Activated gamma-delta T cell treated with Interleukin-2 at 50 U/mL for 16 hours (primary cell): Measurements from ENCODE around the gene HES5.

ENCODE experiments used
- DNase-seq: peaks from one replicate; pipeline ENCODE4 v3.0.0-alpha.2; 2020

The HES5 gene

DNA sequence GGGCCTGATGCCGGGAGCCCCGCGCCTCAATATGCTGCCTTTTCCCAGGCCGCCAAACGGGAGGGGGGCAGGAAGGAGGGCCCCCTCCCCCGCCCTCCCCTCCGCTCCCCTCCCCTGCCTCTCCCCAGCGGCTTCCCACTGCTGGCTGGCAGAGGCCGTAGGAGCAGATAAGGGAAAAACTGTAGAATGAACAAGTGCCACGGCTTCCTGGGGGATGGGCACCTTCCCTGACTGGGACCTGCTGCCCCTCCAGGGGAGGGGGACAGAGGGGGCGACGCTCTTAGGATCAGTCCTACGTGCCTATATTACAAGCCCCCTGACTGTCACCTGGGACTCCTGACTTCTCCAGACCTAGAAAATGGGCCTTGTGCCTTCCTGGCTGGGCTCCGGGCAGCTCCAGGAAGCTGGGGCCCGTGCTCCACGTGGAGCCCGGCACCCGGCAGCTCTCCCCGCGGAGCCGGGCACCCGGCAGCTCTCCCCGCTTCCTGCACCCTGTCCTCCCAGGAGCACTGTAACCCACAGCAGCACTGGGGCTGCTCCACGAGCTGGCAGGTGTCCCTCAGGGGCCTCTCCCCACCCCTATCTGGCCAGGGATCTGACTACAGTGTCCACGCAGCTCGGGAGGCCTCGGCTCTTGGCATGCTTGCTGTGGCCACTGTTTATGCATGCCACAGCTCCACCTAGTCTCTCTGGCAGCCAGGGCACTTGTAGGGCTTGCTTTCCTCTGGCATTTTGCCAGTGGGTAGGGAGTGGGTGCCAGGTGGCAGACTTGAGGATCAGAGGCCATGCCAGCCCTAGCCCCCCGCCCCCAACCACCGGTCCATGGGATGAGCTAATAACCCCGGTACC, 674 bp upstream of the HES5 start:
- DNase-seq, result no peak

DNA sequence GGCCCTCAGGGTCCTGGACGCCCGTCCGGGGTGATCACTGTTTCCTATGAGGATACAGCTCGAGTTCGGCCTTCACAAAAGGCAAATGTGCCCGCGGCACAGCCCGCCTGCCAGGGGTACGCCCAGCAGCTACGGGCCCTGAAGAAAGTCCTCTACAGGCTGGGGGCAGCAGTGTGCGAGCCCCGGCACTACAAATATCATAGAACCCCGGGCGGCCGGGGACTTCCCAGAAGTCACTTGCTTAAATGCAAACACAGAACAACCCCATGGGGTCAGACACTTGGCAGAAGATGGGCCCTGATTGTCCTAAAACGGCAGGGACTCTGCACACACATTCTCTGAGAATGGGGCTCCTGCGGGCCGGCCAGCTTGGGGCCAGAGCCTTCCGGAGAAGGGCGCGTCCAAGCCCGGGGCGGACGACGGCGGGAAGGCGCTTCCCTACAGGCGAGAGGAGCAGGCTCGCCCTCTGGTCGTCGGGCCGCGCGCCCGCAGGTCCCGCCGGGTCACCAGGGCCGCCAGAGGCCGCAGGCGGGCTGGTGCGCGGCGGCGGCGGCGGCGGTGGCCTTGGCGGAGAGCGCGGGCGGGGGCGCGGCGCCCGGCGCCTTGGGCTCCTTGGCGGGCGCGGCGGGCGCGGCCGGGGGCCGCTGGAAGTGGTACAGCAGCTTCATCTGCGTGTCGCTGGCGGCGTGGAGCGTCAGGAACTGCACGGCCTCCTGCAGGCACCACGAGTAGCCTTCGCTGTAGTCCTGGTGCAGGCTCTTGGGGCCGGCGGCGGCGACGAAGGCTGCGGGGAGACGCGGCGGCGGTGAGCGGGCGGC, 888 bp downstream of the HES5 start:
- DNase-seq, result peak; percentile 36

DNA sequence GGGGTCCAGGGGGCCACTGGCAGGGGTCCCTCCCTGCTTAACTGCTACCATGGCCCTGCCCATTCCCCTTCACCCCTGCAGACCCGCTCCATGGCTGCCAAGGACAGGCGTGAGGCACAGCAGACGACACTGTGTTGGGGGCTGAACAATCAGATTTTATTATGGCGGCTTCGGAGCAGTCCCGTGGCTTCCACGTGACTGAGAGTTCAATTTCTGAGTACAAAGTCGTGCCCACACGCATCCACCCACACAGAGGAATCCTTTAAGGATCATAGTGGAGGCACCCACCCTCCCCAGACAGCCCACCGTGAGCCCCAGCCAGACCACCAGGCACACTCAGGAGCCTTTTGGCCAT, 1.5 kb downstream of the HES5 start:
- DNase-seq, result no peak

DNA sequence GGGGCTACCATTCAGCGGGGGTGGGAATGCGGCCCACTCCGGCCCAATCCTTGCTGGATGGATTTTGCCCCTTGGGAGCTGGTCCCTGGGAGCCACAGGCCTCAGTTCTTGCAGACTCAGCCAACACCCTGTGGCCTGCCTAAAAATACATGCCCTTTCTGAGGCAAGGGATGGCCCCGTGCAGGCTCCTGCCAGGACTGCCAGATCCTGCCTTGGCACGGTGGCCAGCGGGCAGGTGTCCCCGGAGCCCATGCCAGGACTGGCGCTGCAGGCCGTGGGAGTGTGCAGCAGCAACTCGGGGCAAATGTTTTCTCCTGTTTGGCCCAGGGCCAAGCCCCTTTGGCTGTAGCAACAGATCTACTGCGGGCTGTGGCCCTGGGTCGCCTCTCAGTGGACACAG, 2.0 kb downstream of the HES5 start:
- DNase-seq, result no peak

DNA sequence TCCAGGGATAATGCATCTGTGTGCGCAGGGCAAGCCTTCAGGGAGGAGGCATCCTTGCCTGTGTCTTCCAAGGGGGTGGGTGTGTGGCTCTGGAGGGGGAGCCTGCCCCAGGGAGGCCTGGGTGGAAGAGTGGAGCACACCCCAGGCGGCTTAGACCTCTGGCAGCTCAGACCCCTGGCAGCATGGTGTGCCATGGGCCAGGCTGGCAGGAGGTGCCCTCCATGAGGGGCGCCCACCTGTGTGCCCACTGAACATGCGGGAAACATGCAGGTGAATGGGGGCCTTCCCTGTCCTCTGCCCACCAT, 2.6 kb downstream of the HES5 start:
- DNase-seq, result no peak

DNA sequence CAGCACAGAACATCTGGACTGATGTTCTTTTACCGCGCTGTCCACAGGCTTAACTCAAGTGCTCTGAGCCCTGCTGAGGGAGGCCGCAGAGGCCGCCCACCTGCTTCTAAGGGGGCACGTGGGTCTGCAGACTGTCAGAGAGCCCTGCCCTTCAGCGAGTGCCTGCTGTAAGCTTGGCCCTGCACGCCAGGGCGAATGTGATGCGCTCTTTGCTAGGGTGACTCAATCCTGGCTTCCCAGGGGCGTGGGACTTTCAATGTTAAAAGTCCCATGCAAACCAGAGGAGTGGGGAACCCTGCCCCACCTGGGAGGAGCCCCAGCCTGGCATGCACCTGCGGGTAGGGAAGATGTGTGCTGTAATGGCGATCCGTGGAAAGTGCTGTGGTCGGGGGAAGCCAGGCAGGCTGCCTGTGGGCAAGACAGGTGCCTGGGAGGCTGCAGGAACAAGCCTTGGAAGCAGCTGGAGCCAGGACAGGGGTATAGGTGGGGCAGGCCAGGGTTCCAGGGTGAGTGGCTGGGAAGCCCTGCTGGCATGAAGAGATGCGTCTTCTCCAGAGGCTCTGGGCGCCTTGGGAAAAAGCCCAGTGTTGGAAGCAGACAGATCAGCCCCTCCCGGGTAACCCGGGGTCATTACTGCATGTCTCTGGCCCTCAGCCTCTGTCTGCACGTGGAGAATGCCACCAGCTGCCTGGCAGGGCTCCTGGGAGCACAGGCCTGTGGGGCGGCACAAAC, 3.1 kb downstream of the HES5 start:
- peak; percentile 34 for DNase-seq

DNA sequence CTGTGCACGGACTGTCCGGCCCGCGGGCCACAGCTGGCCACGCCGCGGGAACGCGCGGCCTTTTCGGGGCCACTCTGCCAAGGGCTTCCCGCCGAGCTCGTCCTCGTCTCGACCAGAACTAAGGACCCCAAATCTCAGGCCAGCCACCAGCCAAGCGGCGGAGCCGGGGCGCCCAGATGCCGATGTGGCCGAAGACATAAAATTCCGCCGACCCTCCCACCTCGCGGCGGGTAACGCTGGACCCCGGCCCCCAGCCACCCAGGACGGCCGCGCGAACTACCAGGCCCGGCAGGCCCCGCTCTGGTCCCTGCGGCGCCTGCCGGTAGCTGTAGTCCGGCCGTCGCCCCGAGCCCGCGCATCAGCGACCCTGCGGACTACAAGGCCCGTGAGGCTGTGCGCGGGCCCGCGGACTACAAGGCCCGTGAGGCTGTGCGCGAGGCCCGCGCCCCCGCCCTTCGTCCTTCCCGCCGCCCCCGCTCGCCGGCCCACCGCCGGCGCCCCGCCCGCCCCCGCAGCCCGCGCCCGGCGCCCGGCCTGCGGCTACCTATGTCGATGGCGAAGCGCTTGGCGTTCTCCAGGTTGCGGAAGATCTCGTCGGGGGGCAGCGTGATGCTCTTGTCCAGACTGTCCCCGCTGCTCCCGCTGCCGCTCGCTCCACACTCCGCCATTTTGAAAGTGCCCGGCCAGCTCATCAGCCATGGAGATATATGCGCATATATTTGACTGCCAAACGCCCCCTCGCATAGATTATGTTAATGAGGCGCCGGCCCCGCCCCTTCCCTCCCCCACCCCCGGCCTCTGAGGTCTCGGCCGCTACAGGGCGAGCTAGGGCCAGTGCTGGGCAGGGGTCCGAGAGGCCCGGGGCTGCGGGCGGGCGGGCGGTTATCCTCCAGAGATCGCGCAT, 3.9 kb downstream of the HES5 start, which contains the start of gene PANK4:
Gene PANK4, minus strand, starts transcription at position 677 of the 904 bp plus-strand sequence. Its CDS starts 9 bp downstream, at position 668.
- DNase-seq, result peak; percentile 85

DNA sequence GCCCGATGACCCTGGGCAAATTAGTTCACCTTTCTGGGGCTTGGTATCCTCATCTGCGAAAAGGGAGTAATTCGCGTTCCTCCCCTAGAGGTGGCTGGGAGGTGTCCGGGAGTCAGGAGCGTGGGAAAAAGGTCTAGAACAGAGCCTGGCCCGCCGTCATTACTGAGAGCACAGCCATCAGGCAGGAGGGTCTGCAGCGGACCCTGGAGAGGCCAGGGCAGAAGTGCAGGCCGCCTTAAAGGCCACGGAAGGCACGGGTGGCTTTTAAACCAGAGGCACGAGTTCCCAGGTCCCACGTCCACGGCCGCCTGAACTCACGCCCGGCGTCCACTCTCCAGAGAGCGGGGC, 4.5 kb downstream of the HES5 start:
- no peak for DNase-seq

DNA sequence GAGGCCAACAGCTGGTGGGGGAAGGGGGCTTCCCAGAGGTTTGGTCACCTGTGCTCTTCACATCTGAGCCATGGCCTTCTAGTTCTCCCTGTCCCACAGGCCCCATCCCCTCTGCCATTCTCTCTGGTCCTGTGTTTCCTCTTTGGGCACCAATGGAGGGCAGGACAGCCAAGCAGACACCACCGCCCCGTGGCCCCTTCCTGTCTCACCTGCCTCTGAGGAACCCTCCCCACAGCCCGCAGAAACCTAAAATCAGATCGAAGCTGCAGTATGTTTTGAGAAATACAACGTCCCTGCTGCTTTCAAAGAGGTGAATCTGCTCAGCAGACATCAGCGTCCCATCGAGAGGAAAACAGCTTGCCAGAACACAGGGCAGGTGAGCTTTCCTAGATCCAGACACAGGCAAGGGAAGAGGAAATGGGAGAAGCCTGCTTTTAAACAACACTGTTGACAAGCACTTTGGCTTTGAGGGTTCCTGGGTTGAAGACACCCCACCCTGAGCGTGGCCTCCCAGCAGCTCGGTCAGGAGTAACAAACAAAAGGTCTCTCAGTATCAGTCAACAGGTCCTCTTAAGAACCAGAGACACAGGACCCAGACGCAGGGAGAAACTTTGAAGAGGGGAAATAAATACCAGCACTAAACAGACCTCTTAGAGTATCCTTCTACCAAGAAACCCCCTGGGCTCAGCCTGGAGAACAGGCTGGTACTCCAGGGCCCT, 6.0 kb downstream of the HES5 start:
- DNase-seq, result peak; percentile 66

DNA sequence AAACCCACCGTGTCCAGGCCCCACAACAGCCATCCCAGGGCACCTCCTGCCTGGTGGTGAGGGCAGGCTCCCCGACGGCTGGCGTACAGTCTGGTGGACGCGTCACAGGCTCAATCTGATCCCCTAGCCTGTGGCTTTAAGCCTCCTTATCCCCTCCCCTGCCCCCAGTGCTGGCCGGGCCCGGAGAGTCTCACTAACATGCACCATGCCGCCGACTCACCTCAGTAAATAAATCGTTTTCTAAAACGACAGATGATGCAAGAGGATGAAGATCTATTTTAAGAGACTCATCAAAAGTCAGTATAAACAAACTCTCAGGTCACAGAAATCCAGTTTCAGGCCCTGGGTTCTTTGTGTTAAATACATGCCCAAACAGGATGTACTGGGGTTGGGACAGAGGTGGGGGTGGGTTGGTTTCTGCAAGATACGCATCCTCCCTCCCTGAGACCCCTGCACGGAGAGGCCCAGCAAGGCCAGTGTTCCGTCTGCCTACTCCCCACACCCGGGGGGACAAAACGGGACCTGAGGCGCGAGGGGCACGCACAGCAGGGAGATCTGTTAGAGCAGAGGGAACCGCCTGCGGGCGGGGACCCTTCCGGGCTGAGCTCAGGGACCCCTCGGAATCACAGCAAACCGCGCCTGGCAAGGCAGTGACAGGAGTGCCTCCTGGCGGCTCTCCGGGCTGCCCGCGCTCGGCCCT, 6.7 kb downstream of the HES5 start:
- DNase-seq, result no peak

DNA sequence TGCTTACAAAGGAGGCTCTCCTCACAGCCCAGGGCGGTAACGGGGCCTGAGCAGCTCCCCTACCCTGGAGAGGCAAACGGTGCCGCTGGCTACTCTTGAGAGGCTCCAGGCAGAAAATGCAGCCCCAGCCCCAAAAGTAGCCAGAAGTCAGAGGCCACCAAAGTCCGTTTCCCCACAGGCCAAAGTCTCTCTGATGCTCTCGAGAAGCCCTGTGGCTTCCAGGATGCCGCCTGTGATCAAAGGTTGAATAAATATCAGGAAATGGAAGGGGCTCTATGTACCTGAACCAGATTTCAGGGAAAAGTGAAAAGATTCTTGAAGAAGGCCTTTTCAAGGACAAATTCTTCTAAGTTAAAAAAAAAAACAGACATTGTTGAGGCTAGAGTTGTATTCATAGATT, 7.8 kb downstream of the HES5 start:
- DNase-seq, result no peak

DNA sequence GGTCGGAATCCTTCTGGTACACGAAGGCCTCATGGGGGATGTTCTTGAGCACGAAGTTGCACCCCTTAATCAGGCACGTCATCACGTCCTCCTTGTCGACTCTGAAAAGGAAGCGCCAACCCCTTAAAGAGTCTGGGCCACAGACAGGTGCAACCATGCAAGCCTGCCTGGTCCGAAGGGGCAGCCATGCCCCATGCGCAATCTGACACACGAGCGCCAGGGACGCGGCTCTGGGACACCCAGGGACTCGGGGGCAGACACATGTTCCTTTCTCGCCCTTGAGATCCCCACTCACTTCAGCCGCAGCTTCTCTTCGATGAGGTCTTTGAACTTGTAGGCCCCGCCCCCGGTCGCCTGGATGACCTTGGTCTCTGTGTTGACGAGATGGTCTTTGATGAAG, 9.3 kb downstream of the HES5 start:
- DNase-seq, result no peak

DNA sequence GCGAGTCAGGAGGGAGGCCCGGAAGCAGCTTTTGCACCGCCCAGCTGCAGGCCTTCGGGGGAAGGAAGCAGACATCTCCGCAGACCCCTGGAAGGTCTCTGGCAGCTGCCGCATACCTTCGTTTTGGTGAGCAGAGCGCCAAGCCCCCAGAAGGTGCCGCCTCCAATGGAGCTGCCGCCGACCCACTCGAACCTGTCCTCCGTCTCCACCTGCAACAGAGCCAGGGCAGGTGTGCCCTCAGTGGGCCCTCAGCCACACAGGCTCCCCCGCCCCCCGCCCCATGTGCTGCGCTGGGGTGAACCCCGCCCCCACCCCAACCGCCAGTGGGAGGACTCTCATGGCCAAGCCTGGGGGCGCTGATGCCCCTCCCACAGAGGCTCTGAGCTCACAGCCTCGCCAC, 9.9 kb downstream of the HES5 start:
- no peak for DNase-seq

DNA sequence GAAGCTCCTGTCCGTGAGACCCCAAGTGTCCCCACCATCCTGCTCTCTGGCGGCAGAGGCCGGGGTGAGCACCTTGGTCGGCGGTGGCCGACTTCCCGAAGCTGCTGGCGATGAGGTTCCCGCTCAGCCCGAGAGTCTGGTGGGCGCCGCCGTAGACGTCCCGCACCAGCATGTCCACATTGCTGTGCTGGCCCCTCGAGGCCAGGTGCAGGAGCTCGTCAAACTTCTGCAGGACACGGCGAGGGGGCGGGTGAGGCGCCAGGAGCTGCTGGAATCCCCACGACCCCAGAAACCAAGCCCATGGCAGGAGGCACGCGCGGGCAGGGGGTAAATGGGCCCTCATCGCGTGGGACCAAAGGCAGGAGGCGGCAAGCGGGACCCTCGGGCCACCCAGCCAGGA, 10.3 kb downstream of the HES5 start:
- no peak for DNase-seq

DNA sequence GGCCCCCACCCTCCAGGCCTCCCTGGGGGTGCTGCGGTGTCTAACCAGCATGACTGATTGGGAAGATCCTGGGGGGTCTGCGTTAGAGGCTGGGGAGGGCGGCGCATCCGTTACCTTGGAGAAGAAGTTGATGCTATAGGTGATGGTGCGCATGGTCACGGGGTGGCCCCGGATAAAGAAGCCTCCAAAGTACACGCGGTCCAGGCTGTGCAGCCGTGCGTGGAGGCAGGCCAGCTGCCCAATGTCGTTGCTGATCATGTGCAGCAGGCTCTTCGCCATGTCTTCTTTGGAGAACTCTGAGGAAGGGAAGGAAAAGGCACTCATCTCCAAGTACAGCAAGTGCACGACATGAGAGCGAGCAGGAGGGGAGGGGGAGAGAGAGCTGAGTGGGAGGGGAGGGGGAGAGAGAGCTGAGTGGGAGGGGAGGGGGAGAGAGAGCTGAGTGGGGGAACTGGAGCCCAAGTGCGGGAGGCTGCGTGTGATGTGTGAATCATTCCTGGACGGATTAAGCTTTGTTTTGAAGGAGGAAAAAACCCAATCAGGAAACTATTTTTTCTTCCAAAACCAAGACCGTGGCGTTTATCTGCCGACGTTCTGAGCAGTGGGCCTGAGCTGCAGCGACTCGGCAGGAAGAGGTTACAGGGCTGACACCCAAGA, 10.9 kb downstream of the HES5 start:
- DNase-seq, result no peak

DNA sequence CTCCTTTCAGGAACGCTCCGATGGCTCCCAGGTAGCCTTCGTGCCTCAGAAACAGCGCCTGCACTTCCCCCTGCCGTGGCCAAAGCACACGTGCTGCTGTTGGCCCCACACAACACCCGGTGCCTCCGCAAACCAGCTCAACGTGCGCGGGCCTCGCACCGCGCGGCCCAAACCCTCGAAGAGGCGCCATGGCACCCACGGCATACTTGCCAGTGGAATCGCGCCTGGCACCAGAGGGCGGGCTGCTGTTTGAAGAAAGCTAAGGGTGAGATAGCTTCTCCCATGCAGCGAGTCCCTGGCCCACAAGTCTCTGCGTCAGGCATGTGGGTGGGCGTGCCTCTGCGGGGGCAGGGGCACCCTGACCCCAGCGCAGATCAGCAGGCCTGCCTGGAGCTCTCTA, 11.5 kb downstream of the HES5 start:
- DNase-seq, result no peak

DNA sequence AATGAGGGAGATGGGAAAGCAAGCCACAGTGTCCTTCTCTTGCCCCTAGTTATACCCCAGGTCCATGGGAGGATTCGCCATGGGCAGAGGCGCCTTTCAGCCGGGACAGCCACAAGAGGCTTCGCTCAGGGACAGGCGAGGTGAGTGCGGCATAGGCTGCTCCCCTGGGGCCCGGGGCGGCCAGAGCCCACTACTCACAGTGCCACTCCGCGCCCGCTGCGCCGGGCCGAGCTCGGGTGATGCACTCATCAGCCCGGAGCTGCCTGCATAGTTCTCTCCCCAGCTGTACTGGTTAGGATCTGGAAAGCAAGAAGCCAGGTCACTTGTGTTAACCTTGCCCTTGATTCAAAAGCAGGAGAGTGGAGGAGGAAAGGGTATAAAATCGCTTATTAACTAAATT, 12.1 kb downstream of the HES5 start:
- DNase-seq, result no peak

DNA sequence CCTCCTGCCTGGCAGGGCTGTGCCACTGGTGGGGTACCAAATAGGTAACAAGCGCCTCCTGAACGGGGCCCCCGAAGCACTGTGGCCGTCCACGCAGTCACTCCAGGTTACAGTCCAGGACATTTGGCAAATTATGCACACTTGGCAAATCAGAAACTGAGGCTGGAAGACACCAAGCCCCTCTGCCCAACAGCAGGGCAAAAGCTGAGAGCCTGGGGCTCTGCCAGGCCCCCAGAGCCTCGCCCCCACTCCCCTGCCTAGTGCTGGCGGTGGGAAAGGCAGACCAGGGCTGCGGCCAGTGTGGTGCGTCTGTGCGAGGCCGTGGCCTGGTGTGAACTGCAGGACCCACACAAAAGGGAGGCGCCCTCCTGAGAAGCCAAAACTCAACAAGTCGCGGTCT, 13.1 kb downstream of the HES5 start:
- no peak for DNase-seq

DNA sequence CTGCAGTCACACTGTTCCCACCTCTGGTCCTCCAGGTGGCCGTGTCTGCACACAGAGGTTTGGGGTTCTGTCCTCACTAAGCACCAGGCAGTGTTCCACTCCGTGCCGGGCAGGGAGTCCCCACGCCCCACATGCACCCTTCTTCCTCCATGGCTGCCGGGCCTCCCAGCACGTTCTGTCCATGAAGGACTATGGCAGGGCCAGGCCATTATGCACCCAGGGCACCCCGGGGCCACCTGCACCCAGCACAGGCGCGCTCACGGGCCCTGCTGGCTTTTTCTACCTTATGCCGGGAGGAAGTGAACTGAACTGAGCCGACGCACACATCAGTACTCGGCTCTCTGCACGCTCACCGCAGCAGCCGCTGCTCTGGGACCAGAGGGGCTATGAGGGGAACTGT, 13.9 kb downstream of the HES5 start:
- no peak for DNase-seq

DNA sequence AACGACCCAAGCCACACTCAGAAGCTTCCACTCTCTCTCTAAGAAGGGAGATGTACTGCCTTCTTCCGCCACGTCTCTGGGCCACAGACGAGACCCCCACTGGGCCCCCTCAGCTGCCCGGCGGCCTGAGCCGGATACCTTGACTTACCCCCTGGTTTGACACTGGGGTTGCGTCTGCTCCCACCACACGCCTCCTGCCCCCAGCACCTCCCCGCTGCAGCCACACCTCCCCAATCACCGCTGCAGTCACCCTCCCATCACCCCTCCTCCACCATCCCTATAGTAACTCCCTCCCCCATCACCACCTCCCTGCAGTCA, 14.3 kb downstream of the HES5 start:
- DNase-seq, result no peak
